ENCODE measurements around the gene AP3D1. TPM values are rescaled to one million over a fixed set of nuclear protein-coding genes. Genes with fewer than 3 reads are reported as not detected.

Gene AP3D1
- total RNA-seq, 2 experiments from 2014 or later, result 41.8 to 41.9 TPM

- intact Hi-C loops (cut with DNase I, micrococcal nuclease), result no loop called here
- no peak overlapping the region for H3K4me3 ChIP-seq (ENCODE audit: low read length)
- no peaks in the 10 kb centered on the region for H3K9me3 ChIP-seq (ENCODE audit: control insufficient read depth in 1 of 2, insufficient read depth in 1 of 2, low read length in 2 of 2)
- H3K27me3 ChIP-seq (ENCODE audit: control insufficient read depth in 1 of 2, insufficient read depth in 2 of 2, low read length in 2 of 2), result no peaks in the 10 kb centered on the region
- Mint-ChIP-seq H3K4me1 (ENCODE audit: low read depth) (no peaks in the 10 kb centered on the region), H3K9me3 (no peaks in the 10 kb centered on the region), H3K27ac (no peak overlapping the region), H3K4me3 (no peak overlapping the region), H3K27me3 (no peaks in the 10 kb centered on the region), H3K36me3 (ENCODE audit: low read depth) (peaks cover 25% of the 10 kb centered on the region)
- no peaks in the 10 kb centered on the region for H3K4me1 ChIP-seq (ENCODE audit: insufficient read depth, low read length)
- POLR2A ChIA-PET, result no interaction called here
- DNase-seq, result no peak
- no peak for TF ChIP-seq CTCF (IDR thresholded peaks at IDR 0.05)
- ATAC-seq (ENCODE audit: poor library complexity), result no peak
- no peak overlapping the region for H3K27ac ChIP-seq (ENCODE audit: low read depth in 1 of 2, low read length in 2 of 2)
- CTCF ChIA-PET, result no interaction called here
- peaks cover 14% of the 10 kb centered on the region for H3K36me3 ChIP-seq (ENCODE audit: insufficient read depth, low read length)
Observed at GRCh38 chr19:2180114-2180513, 28.7 kb upstream of the AP3D1 start.

DNA sequence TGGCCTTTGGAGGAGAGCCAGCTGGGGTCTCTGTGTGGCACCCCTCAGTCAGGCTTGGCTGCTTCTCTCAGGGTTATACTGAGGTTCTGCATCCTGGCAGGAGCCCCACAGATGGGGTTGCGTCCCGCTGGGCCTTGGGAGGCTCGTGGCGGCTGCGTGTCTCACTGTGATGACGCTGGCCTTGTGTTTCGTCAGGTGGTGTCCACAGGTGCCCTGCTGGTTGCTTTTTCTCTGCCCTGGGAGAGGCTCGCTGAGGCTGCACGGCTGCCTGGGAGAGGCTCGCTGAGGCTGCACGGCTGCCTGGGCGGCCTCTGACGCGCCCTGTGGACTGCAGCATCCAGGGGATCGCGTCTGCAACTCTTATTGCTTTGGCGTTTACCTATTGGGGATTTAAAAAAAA, 27.7 kb upstream of the AP3D1 start:
- intact Hi-C loops (cut with DNase I, micrococcal nuclease), result no loop called here
- Mint-ChIP-seq H3K27me3 (no peaks in the 10 kb centered on the region), H3K4me1 (ENCODE audit: low read depth) (peaks cover 2% of the 10 kb centered on the region), H3K36me3 (ENCODE audit: low read depth) (peaks cover 17% of the 10 kb centered on the region), H3K9me3 (no peaks in the 10 kb centered on the region), H3K27ac (no peak overlapping the region), H3K4me3 (no peak overlapping the region)
- Histone ChIP-seq H3K27ac (ENCODE audit: low read depth in 1 of 2, low read length in 2 of 2) (no peak overlapping the region), H3K27me3 (ENCODE audit: control insufficient read depth in 1 of 2, insufficient read depth in 2 of 2, low read length in 2 of 2) (no peaks in the 10 kb centered on the region), H3K4me3 (ENCODE audit: low read length) (no peak overlapping the region), H3K36me3 (ENCODE audit: insufficient read depth, low read length) (peaks cover 14% of the 10 kb centered on the region), H3K4me1 (ENCODE audit: insufficient read depth, low read length) (peaks cover 2% of the 10 kb centered on the region), H3K9me3 (ENCODE audit: control insufficient read depth in 1 of 2, insufficient read depth in 1 of 2, low read length in 2 of 2) (no peaks in the 10 kb centered on the region)
- ChIA-PET CTCF (interaction anchor here (1.8 kb wide), 1 partner anchor 23 kb away, joined by 8 read pairs; no protein-coding TSS in a partner anchor), POLR2A (no interaction called here)
- no peak for TF ChIP-seq CTCF (IDR thresholded peaks at IDR 0.05)
- ATAC-seq (ENCODE audit: poor library complexity), result no peak
- no peak for DNase-seq

GRCh38 chr19:2176337-2176994, 25.1 kb upstream of the AP3D1 start:
- ChIA-PET POLR2A (no interaction called here), CTCF (no interaction called here)
- Mint-ChIP-seq H3K36me3 (ENCODE audit: low read depth) (peaks cover 16% of the 10 kb centered on the region), H3K4me1 (ENCODE audit: low read depth) (peaks cover 9% of the 10 kb centered on the region), H3K4me3 (no peak overlapping the region), H3K27me3 (no peaks in the 10 kb centered on the region), H3K9me3 (no peaks in the 10 kb centered on the region), H3K27ac (no peak overlapping the region)
- no peaks in the 10 kb centered on the region for H3K9me3 ChIP-seq (ENCODE audit: control insufficient read depth in 1 of 2, insufficient read depth in 1 of 2, low read length in 2 of 2)
- peaks cover 11% of the 10 kb centered on the region for H3K4me1 ChIP-seq (ENCODE audit: insufficient read depth, low read length)
- no peaks in the 10 kb centered on the region for H3K27me3 ChIP-seq (ENCODE audit: control insufficient read depth in 1 of 2, insufficient read depth in 2 of 2, low read length in 2 of 2)
- no peak for TF ChIP-seq CTCF (IDR thresholded peaks at IDR 0.05)
- ATAC-seq (ENCODE audit: poor library complexity), result no peak
- DNase-seq, result no peak
- H3K36me3 ChIP-seq (ENCODE audit: insufficient read depth, low read length), result peaks cover 19% of the 10 kb centered on the region
- intact Hi-C loops (cut with DNase I, micrococcal nuclease), result no loop called here
- H3K4me3 ChIP-seq (ENCODE audit: low read length), result no peak overlapping the region
- no peak overlapping the region for H3K27ac ChIP-seq (ENCODE audit: low read depth in 1 of 2, low read length in 2 of 2)
